RPMI7951 (cell line): ENCODE measurements around the gene NINL. TPM values are rescaled to one million over a fixed set of nuclear protein-coding genes. Genes with fewer than 3 reads are reported as not detected.

ENCODE experiments used
- DNase-seq: peaks from one replicate; pipeline ENCODE4 v3.0.0-alpha.2; 2012; ENCODE audit warnings: low read depth
- total RNA-seq: library from RNA; depleted of rRNA; stranded (reverse); fragments of >200 nt; shearing (Covaris generic); gene quantifications from 2 replicates; pipeline ENCODE4 v1.2.3, GENCODE V29; 2014

Gene NINL
- total RNA-seq, 1 experiment from 2014 or later = 6.4 TPM

GRCh38 chr20:25533920-25534700 is 51.2 kb downstream of the NINL start:
- no peak for DNase-seq

- no peak for DNase-seq
These were observed 52.4 kb downstream of the NINL start for GRCh38 chr20:25532971-25533391.

- DNase-seq = no peak
These were observed 53.1 kb downstream of the NINL start for GRCh38 chr20:25532015-25532751.

DNA sequence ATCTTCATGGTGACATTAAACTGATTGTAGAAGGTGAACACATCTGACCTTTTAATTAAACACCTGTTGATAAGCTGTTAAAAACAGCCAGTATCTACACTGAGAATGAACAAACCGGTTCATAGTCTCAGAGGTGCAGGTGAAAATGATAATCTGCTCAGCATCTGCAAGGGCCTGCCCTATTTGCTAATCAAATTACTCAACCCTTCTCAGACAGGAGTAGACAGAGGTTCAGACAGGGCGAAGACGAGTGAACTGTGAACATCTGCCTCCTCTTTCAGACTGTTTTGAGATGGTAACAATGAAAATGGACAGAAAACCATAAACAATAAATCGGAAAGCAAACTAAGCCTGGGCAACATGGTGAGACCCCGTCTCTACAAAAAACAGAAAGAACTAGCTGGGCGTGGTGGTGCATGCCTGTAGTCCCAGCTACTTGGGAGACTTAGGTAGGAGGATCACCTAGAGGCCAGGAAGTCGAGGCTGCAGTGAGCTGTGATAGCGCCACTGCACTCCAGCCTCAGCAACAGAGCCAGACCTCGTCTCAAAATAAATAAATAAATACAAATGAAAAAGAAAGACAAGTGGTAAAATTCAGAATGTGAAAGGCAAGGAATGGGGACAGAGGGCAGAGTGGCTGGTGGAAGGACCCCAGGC is 55.9 kb downstream of the NINL start:
- no peak for DNase-seq

DNA sequence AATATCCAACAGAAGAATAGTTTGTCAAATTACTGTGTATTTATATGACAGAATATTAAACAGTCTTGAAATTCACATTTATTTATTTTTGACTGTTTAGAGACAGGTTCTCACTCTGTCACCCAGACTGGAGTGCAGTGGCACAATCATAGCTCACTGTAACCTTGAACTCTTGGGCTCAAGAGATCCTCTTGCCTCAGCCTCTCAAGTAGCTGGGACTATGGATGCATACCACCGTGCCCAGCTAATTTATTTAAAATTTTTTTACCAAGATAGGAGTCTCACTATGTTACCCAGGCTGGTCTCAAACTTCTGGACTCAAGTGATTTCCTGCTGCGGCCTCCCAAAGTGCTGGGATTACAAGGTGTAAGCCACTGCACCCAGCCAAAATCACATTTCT is 57.4 kb downstream of the NINL start:
- no peak for DNase-seq

DNA sequence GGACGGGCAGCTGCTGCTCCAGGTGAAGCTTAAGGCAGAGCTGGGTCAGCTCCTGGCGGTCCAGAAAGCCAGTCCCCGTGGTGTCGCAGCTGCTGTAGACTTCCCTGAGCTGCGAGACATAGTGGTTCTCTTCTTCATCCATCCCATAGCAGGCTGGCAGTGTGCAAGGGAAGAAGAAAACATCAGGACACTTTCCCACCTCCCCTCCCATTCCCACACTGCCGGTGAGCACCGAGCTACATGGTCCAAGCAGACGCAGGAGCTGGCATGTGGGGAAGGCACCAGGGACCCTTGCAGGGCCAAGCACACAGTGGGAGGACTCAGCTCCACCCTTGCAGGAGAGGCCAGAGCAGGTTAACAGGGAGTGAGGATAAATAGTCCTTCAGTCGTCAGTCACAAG is 58.9 kb downstream of the NINL start:
- no peak for DNase-seq

DNA sequence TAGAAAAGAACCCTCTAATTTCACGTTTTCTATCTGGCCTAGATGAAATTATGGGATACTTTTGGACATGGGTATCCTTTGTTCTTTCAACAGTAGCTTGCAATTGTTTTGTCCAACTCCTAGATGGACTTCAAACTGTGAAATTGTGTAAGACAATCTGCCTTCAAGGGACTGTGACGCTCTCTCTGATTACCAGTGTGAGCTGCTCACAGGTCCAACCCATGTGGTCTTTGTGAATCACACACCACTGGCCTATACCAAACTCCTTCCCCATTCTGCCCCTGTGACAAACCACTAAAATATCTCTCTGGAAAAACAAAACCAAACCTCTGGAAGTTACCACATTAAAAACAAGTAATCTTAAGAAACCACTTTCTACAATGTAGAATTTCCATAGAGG is 59.5 kb downstream of the NINL start:
- DNase-seq = peak; percentile 97

GRCh38 chr20:25525295-25525694 is 60.0 kb downstream of the NINL start:
- DNase-seq = no peak

- DNase-seq = no peak
These were observed 63.9 kb downstream of the NINL start for GRCh38 chr20:25521382-25521781.

- no peak for DNase-seq
These were observed 68.2 kb downstream of the NINL start for GRCh38 chr20:25517124-25517523.

DNA sequence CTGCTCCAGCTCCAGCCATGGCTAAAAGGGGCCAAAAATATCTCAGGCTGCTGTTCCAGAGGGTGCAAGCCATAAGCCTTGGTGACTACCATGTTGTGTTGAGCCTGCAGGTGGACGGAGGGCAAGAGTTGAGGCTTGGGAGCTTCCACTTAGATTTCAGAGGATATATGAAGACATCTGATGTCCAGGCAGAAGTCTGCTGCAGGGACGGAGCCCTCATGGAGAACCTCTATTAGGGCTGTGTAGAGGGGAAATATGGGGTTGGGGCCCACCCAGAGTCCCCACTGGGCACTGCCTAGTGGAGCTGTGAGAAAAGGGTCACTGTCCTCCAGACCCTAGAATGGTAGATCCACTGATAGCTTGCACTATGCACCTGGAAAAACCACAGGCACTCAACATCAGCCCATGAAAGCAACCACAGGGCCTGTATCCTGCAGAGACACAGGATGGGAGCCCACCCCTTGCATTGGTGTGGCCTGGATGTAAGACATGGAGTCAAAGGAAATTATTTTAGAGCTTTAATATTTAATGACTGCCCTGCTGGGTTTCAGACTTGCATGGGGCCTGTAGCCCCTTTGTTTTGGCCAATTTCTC is 70.5 kb downstream of the NINL start:
- no peak for DNase-seq

DNA sequence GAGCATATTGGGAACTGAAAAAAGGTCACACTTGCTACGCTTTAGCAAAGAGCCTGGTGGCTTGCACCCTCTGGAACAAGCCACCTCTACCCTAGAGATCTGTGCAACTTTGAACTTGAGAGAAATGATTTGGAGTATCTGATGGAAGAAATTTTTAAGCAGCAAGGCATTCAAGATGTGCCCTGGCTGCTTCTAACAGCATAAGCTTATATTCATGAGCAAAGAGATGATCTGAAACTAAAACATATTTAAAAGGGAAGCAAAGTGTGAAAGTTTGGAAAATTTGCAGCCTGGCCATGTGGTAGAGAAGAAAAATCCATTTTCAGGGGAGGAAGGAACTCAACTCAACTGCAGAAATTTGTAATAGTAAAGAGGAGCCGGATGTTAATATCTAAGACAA is 71.1 kb downstream of the NINL start:
- no peak for DNase-seq

DNA sequence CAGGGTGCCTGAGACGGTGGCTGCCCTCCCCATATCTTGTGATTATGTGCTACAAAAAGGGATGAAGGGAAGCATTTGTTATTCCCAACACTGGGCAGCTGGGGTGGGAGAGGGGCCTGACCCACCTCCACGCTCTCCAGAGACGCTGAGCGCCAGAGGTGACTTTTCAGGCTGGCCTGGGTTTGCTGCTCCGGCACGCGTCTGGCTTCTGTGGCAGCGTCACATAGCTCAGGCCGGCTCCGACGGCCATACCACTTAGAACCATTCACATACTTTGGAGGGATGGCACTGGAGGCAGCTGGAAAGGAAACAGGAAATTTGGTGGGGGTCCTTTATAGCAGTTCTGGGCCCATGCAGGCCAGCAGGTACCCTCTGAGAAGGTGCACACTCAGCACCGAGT is 72.6 kb downstream of the NINL start:
- DNase-seq = no peak

GRCh38 chr20:25511183-25511582 is 74.1 kb downstream of the NINL start:
- DNase-seq = no peak

GRCh38 chr20:25510721-25511120 is 74.6 kb downstream of the NINL start:
- no peak for DNase-seq

DNA sequence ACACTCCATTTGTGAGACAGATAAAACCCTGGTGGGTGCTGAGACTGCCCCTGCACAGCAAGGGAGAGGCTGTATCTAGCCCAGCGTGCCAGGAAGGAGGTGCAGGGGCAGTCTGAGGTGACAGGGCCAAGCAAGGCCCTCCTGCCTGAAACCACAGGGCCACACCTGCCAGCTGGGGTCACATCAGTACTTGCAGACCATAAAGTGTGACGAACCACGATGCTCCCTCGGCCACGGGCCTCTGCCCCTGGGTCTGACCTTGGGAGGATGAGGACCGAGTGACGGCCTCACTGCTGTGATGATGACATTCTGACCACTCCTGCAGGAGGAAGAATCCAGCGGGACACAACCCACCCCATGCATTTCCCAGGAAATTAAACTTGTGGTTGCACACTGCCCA is 75.1 kb downstream of the NINL start:
- no peak for DNase-seq

GRCh38 chr20:25509084-25509483 is 76.2 kb downstream of the NINL start:
- no peak for DNase-seq

DNA sequence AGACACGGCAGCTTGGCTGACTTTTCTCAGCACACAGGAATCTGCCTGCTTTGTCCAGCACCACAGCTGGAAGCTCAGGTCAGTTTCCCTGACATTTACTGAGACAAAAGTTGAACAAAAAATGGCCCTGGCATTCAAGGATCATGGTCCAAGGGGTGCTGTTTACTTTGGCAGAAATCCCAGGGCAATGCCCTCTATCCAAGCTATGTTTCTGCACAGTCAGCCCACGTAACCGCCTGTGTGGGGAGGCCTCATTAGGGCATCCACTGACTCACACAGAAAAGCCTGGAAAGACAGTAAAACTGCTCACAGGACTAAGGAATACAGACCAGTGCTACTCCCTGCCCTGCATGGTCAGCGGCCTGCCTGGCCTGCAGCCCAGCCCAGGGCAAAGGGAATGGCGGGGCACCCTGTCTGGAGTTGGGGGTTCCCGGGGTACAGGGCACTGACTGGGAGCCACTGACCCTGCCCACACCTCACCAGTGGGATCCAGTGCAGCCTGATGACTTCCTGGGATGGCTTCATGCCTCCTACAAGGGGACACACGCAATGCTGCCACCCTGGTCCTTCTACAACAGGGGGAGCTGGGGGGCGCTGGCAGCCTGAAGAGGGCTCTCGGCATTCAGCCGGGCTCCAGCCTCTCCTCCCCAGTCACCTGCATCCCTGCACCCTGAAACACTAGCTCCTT is 77.1 kb downstream of the NINL start:
- peak; percentile 95 for DNase-seq

GRCh38 chr20:25507385-25508082 is 77.8 kb downstream of the NINL start:
- DNase-seq = no peak

DNA sequence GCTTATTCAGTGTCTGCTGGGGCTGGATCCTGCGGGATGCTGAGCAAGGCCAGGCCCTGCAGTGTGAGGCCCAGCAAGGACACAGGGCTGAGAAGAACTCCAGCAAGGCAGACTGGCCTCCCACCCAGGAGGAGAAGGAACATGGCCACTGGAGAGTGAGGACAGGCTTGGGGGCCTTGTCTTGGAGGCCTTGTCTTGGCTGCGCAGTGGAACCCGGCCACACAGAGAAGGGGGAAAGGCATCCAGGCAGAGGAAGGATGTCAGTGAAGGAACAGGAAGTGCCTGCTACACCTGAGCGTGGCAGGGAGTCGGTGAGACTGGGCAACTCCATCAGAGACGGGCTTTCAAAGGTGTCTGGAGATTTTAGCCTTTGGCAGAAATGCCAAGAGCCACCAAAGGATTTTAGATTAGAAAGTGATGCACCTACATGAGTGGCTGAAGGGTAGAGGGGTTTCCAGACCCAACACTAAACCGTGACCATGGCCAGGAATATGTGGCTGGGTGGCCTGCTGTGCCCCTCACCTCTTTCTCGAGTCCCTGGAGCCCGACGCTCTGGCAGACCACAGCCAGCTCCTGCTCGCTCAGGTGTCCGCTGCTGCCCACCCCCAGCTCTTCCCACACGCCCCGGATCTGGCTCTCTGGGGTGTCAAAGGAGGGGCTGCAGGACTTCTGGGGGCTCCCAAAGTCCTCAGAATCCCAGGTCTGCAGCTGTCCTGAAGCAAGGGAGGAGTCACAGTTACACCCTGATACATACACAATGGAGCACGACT is 80.8 kb downstream of the NINL start:
- no peak for DNase-seq
